Liver (tissue), 9 donors: Measurements from ENCODE around the gene ACTN4. TPM values are rescaled to one million over a fixed set of nuclear protein-coding genes. Genes with fewer than 3 reads are reported as not detected.

ENCODE experiments used
- DNase-seq: peaks from one replicate; pipeline ENCODE4 v3.0.0-alpha.2; 2017; ENCODE audit warnings: low spot score
- H3K27ac ChIP-seq, 2 donors: one replicate each; pipeline ENCODE4 v1.7.0; 2013; ENCODE audit warnings: inconsistent platforms in 2 of 2, low read length in 2 of 2, control low read depth in 1 of 2, low read depth in 1 of 2, mild to moderate bottlenecking in 1 of 2
- H3K27me3 ChIP-seq, 4 donors: one replicate each; pipeline versions ENCODE4 v1.6.1 to v1.7.0; 2013; ENCODE audit warnings: low read length in 3 of 4, inconsistent platforms in 1 of 4, mild to moderate bottlenecking in 1 of 4, moderate library complexity in 1 of 4; ENCODE audit not compliant: control insufficient read depth in 4 of 4, insufficient read depth in 4 of 4
- H3K36me3 ChIP-seq, 4 donors: one replicate each; pipeline versions ENCODE4 v1.6.1 to v1.7.0; 2013; ENCODE audit warnings: low read length in 3 of 4, mild to moderate bottlenecking in 3 of 4, low read depth in 1 of 4, moderate library complexity in 1 of 4; ENCODE audit not compliant: control insufficient read depth in 4 of 4, insufficient read depth in 3 of 4
- H3K4me1 ChIP-seq, 4 donors: one replicate each; pipeline versions ENCODE4 v1.6.1 to v1.7.0; 2013; ENCODE audit warnings: low read length in 3 of 4, mild to moderate bottlenecking in 3 of 4, moderate library complexity in 1 of 4; ENCODE audit not compliant: control insufficient read depth in 4 of 4, insufficient read depth in 4 of 4
- H3K4me3 ChIP-seq, 3 donors: one replicate each; pipeline versions ENCODE4 v1.6.1 to v1.7.0; 2013; ENCODE audit warnings: low read length in 3 of 3, control low read depth in 1 of 3, low read depth in 1 of 3, mild to moderate bottlenecking in 1 of 3
- H3K9ac ChIP-seq, 2 donors: one replicate each; pipeline ENCODE4 v1.7.0; 2013; ENCODE audit warnings: low read length in 2 of 2, mild to moderate bottlenecking in 2 of 2, moderate library complexity in 2 of 2, control low read depth in 1 of 2, low read depth in 1 of 2
- H3K9me3 ChIP-seq, 4 donors: one replicate each; pipeline versions ENCODE4 v1.6.1 to v1.7.0; 2013; ENCODE audit warnings: low read length in 3 of 4; ENCODE audit not compliant: control insufficient read depth in 4 of 4
- EGR1 ChIP-seq, 2 donors: IDR thresholded peaks; 2 replicates each; pipeline ENCODE4 v1.6.1; 2016 to 2018; ENCODE audit warnings: antibody characterized with exemption in 2 of 2, low read depth in 2 of 2
- FOXA1 ChIP-seq: IDR thresholded peaks from 2 replicates; pipeline ENCODE4 v1.6.1; 2016; ENCODE audit warnings: antibody characterized with exemption
- FOXA2 ChIP-seq: IDR thresholded peaks from 2 replicates; pipeline ENCODE4 v1.6.1; 2016; ENCODE audit warnings: antibody characterized with exemption
- GABPA ChIP-seq, 2 donors: IDR thresholded peaks in 1 of 2; conservative IDR thresholded peaks in 1 of 2; 2 replicates each; pipeline ENCODE4 v1.6.1; 2016; ENCODE audit warnings: antibody characterized with exemption in 2 of 2, mild to moderate bottlenecking in 1 of 2, moderate library complexity in 1 of 2
- HNF4A ChIP-seq, 2 donors: conservative IDR thresholded peaks; 2 replicates each; pipeline ENCODE4 v1.6.1; 2016; ENCODE audit warnings: antibody characterized with exemption in 2 of 2, mild to moderate bottlenecking in 2 of 2
- HNF4G ChIP-seq: IDR thresholded peaks from 2 replicates; pipeline ENCODE4 v1.6.1; 2016; ENCODE audit warnings: antibody characterized with exemption
- JUND ChIP-seq, 2 donors: IDR thresholded peaks; 2 replicates each; pipeline ENCODE4 v1.6.1; 2016; ENCODE audit warnings: antibody characterized with exemption in 2 of 2
- NR2F2 ChIP-seq: IDR thresholded peaks from 2 replicates; pipeline ENCODE4 v1.6.1; 2016; ENCODE audit warnings: antibody characterized with exemption
- RAD21 ChIP-seq, 2 donors: IDR thresholded peaks; 2 replicates each; pipeline ENCODE4 v1.6.1; 2016; ENCODE audit warnings: antibody characterized with exemption in 2 of 2, mild to moderate bottlenecking in 2 of 2
- RXRA ChIP-seq, 2 donors: IDR thresholded peaks; 2 replicates each; pipeline ENCODE4 v1.6.1; 2017 to 2018; ENCODE audit warnings: antibody characterized with exemption in 2 of 2, mild to moderate bottlenecking in 1 of 2
- SP1 ChIP-seq: IDR thresholded peaks from 2 replicates; pipeline ENCODE4 v1.6.1; 2018; ENCODE audit warnings: antibody characterized with exemption, mild to moderate bottlenecking
- TAF1 ChIP-seq: conservative IDR thresholded peaks from 2 replicates; pipeline ENCODE4 v1.6.1; 2016; ENCODE audit warnings: antibody characterized with exemption, mild to moderate bottlenecking
- YY1 ChIP-seq: IDR thresholded peaks from 2 replicates; pipeline ENCODE4 v1.6.1; 2016; ENCODE audit warnings: antibody characterized with exemption, mild to moderate bottlenecking
- WGBS: extraction: QIAGEN DNeasy Blood & Tissue Kit; methylation state at CpG from one replicate; pipeline ENCODE4 v1.1.7; 2013; 5-methylcytosine and 5-hydroxymethylcytosine counted together
- polyA plus RNA-seq, 2 donors: library from polyadenylated mRNA; stranded (reverse) in 1 of 2; unstranded in 1 of 2; fragments of 200-250 nt in 1 of 2; fragments of >200 nt in 1 of 2; fragmentation: Nextera tagmentation in 1 of 2; extraction: Ambion mirVana in 1 of 2; gene quantifications; one replicate each; pipeline versions ENCODE4 v1.2.1 to v1.2.3, GENCODE V29; 2013 to 2015
- total RNA-seq, 2 donors: library from RNA; depleted of rRNA; stranded (reverse); fragments of >200 nt; gene quantifications; one replicate each; pipeline ENCODE4 v1.2.3, GENCODE V29; 2014
- TF ChIP-seq, protein P1 (sequence below): fragments of 150-350 bp; IDR thresholded peaks from 2 replicates; pipeline ENCODE4 v1.5.1; 2017; ENCODE audit warnings: improper control_type of control experiment, low read depth, low read length; ENCODE audit not compliant: missing input control
- TF ChIP-seq, protein P2 (sequence below): IDR thresholded peaks from 2 replicates; pipeline ENCODE4 v1.6.1; 2016; ENCODE audit warnings: antibody characterized with exemption, mild to moderate bottlenecking
- TF ChIP-seq, protein P3 (sequence below): IDR thresholded peaks from 2 replicates; pipeline ENCODE4 v1.6.1; 2016; ENCODE audit warnings: antibody characterized with exemption
- TF ChIP-seq, protein P4 (sequence below): IDR thresholded peaks from 2 replicates; pipeline ENCODE4 v1.6.1; 2016; ENCODE audit warnings: antibody characterized with exemption
- TF ChIP-seq, protein P5 (sequence below): IDR thresholded peaks from 2 replicates; pipeline ENCODE4 v1.6.1; 2016; ENCODE audit warnings: antibody characterized with exemption
- donor health status: healthy.
- donor health status: healthy.
- donor health status: healthy.
- donor health status: healthy.
- donor health status: healthy.

The ACTN4 gene
- total and polyA plus RNA-seq, 4 donors = 35.4 to 164 (median 98.7) TPM

DNA sequence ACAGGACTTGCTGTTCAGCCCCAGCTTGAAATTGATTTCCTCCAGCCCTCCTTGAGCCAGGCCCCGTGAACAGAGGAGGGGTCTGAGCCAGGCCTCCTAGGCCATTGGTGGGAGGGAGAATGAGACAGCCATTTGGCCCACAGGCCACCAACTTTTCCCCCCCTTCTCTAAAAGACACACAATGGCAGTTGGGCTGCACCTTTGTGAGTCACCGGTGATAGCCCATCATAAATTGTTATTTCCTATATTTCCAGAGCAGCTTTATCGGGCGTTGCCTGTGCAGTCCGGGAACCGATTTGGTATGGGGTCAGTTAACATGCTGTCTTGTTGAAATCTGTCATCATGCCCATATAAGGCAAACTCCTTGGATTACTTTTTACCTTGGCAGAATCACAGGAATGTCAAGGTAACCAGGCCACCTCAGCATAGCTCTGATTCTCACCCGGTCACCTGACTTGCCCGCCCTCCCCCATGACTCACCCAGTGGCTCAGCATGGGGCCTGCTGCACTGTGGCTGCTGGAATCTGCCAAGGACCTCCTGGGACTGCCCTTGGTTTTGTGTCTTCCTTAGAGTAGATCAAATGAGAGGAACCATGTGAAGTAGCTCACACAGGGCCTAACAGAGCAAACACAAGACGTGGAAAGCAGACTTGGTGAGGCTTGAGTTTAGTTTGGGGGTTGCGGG lies 36.1 kb downstream of the ACTN4 start:
- WGBS = 31% methylated on average over 10 of the region's 10 CpGs
- no peaks in the 10 kb centered on the region for H3K9me3 ChIP-seq
- H3K27ac ChIP-seq = peak overlapping the region; percentile 88 to 92
- peak; percentile 26 for TF ChIP-seq FOXA2
- peak; percentile 98 to 99 for TF ChIP-seq JUND (IDR thresholded peaks at IDR 0.05)
- TF ChIP-seq HNF4A (conservative IDR thresholded peaks at IDR 0.05) = peak; percentile 54 to 69
- TF ChIP-seq, protein P1, sequence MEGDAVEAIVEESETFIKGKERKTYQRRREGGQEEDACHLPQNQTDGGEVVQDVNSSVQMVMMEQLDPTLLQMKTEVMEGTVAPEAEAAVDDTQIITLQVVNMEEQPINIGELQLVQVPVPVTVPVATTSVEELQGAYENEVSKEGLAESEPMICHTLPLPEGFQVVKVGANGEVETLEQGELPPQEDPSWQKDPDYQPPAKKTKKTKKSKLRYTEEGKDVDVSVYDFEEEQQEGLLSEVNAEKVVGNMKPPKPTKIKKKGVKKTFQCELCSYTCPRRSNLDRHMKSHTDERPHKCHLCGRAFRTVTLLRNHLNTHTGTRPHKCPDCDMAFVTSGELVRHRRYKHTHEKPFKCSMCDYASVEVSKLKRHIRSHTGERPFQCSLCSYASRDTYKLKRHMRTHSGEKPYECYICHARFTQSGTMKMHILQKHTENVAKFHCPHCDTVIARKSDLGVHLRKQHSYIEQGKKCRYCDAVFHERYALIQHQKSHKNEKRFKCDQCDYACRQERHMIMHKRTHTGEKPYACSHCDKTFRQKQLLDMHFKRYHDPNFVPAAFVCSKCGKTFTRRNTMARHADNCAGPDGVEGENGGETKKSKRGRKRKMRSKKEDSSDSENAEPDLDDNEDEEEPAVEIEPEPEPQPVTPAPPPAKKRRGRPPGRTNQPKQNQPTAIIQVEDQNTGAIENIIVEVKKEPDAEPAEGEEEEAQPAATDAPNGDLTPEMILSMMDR = no peak
- TF ChIP-seq EGR1 (IDR thresholded peaks at IDR 0.05; ENCODE audit: low read depth in 2 of 2) = no peak
- peak; percentile 65 for TF ChIP-seq SP1
- TF ChIP-seq RAD21 (IDR thresholded peaks at IDR 0.05) = peak; percentile 41 to 46
- no peak for TF ChIP-seq GABPA (IDR thresholded peaks at IDR 0.05 in 1 of 2, conservative IDR thresholded peaks at IDR 0.05 in 1 of 2)
- TF ChIP-seq, protein P2, sequence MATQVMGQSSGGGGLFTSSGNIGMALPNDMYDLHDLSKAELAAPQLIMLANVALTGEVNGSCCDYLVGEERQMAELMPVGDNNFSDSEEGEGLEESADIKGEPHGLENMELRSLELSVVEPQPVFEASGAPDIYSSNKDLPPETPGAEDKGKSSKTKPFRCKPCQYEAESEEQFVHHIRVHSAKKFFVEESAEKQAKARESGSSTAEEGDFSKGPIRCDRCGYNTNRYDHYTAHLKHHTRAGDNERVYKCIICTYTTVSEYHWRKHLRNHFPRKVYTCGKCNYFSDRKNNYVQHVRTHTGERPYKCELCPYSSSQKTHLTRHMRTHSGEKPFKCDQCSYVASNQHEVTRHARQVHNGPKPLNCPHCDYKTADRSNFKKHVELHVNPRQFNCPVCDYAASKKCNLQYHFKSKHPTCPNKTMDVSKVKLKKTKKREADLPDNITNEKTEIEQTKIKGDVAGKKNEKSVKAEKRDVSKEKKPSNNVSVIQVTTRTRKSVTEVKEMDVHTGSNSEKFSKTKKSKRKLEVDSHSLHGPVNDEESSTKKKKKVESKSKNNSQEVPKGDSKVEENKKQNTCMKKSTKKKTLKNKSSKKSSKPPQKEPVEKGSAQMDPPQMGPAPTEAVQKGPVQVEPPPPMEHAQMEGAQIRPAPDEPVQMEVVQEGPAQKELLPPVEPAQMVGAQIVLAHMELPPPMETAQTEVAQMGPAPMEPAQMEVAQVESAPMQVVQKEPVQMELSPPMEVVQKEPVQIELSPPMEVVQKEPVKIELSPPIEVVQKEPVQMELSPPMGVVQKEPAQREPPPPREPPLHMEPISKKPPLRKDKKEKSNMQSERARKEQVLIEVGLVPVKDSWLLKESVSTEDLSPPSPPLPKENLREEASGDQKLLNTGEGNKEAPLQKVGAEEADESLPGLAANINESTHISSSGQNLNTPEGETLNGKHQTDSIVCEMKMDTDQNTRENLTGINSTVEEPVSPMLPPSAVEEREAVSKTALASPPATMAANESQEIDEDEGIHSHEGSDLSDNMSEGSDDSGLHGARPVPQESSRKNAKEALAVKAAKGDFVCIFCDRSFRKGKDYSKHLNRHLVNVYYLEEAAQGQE = peak; percentile 66
- no peak for TF ChIP-seq HNF4G
- TF ChIP-seq TAF1 = no peak
- TF ChIP-seq FOXA1 = peak; percentile 33
- TF ChIP-seq, protein P3, sequence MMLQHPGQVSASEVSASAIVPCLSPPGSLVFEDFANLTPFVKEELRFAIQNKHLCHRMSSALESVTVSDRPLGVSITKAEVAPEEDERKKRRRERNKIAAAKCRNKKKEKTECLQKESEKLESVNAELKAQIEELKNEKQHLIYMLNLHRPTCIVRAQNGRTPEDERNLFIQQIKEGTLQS = peak; percentile 85
- TF ChIP-seq, protein P4, sequence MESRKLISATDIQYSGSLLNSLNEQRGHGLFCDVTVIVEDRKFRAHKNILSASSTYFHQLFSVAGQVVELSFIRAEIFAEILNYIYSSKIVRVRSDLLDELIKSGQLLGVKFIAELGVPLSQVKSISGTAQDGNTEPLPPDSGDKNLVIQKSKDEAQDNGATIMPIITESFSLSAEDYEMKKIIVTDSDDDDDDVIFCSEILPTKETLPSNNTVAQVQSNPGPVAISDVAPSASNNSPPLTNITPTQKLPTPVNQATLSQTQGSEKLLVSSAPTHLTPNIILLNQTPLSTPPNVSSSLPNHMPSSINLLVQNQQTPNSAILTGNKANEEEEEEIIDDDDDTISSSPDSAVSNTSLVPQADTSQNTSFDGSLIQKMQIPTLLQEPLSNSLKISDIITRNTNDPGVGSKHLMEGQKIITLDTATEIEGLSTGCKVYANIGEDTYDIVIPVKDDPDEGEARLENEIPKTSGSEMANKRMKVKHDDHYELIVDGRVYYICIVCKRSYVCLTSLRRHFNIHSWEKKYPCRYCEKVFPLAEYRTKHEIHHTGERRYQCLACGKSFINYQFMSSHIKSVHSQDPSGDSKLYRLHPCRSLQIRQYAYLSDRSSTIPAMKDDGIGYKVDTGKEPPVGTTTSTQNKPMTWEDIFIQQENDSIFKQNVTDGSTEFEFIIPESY = no peak
- TF ChIP-seq RXRA (IDR thresholded peaks at IDR 0.05) = peak; percentile 72 to 83
- TF ChIP-seq, protein P5, sequence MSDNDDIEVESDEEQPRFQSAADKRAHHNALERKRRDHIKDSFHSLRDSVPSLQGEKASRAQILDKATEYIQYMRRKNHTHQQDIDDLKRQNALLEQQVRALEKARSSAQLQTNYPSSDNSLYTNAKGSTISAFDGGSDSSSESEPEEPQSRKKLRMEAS = no peak
- TF ChIP-seq NR2F2 = no peak
- TF ChIP-seq YY1 = peak; percentile 79
- H3K4me3 ChIP-seq = no peak overlapping the region
- peak overlapping the region; percentile 21 to 78 for H3K9ac ChIP-seq
- peaks cover 27 to 63% (median 44%) of the 10 kb centered on the region in 4 donors for H3K4me1 ChIP-seq
- H3K27me3 ChIP-seq = no peaks in the 10 kb centered on the region
- H3K36me3 ChIP-seq = peaks cover 0 to 3% (median 0%) of the 10 kb centered on the region in 4 donors
- DNase-seq = no peak
